ENCODE results near the gene TECTA.

Gene TECTA

DNA sequence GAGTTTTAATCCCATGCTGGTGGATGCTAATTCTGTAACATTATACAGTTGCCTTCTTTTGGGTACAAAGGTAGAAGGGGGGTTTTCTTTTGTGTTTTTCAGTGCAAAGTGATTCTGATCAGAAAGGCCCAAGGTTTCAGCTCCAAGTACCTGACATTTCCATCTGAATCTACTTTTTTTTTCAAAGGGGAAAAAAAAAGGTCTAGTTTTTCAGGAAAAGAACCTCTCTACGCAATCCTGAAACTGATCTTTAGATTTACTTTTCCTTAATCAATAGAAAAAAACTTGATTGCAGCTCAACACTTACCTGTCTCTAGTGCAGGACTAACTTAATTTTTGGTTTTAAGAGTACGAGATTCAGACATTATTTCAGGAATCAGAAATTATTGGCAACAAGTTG lies at the start of gene TECTA:
Gene TECTA, plus strand, starts transcription at position 301 of the 400 bp plus-strand sequence. CDS start 1,423 bp downstream, outside the sequence.
- H3K27ac ChIP-seq, result no peak within 1 kb of the TSS
- TF ChIP-seq CTCF (conservative IDR thresholded peaks at IDR 0.05), result no peak

DNA sequence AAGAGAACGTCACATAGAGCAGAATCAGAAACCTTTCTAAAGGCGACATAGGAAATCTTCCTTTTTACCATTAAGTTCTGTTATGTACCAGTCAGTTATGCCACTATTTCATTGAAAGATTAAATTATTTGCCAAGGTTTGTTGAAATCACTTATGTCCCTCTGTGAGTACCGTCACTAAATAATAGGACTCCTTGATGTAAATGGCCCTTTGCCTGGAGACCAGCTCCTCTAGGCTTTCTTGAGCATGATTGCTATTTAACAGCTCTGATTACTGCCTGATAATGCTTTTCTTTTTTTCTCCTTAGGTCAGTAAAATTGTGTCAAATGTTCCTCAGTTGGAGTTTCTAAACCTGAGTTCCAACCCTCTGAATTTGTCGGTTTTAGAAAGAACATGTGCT lies 47.8 kb upstream of the TECTA start:
- no peak for TF ChIP-seq CTCF (conservative IDR thresholded peaks at IDR 0.05)
- H3K27ac ChIP-seq, result no peak overlapping the region

- H3K27ac ChIP-seq, result no peak overlapping the region
- no peak for TF ChIP-seq CTCF (conservative IDR thresholded peaks at IDR 0.05)
These were observed 46.8 kb upstream of the TECTA start for GRCh38 chr11:121054266-121054665.

- TF ChIP-seq CTCF (conservative IDR thresholded peaks at IDR 0.05), result no peak
- H3K27ac ChIP-seq, result no peak overlapping the region
These were observed 46.0 kb upstream of the TECTA start for GRCh38 chr11:121055076-121055475.

- TF ChIP-seq CTCF (conservative IDR thresholded peaks at IDR 0.05), result no peak
- no peak overlapping the region for H3K27ac ChIP-seq
These were observed 43.1 kb upstream of the TECTA start for GRCh38 chr11:121057922-121058321.

DNA sequence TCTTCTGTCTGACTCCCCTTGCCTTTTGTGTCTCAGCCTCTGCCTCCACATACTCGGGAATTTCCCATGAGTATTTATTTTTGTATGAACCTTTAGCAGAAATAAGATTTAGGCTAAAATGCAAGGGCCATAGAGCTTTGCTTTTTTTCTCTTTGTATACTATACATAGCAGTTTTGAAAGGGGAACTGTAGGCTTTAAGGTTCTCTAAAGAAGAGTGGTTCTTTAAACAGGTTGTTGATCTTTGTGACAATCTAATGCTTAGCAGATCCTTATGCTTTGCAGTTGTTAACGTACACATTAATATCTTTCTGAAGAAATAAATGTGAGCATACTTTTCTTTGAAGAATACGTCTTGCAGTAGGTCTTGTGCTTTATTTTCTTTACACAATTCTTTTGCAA lies 42.1 kb upstream of the TECTA start:
- H3K27ac ChIP-seq, result no peak overlapping the region
- no peak for TF ChIP-seq CTCF (conservative IDR thresholded peaks at IDR 0.05)

GRCh38 chr11:121059605-121060004 lies 41.4 kb upstream of the TECTA start:
- no peak overlapping the region for H3K27ac ChIP-seq
- no peak for TF ChIP-seq CTCF (conservative IDR thresholded peaks at IDR 0.05)

- TF ChIP-seq CTCF (conservative IDR thresholded peaks at IDR 0.05), result 0 out of 2 replicates have a peak, but pooled peaks have one; percentile 30
- no peak overlapping the region for H3K27ac ChIP-seq
These were observed 37.3 kb upstream of the TECTA start for GRCh38 chr11:121063728-121064127.
